UCSD-AML1 (cell line): Measurements from ENCODE around the gene PCGF6.

Source experiments
- DNase-seq: peaks from one replicate; lab custom pipeline; 2025; ENCODE audit not compliant: unreplicated experiment; lab: John Stamatoyannopoulos, UW

PCGF6 gene

GRCh38 chr10:103327906-103328305 lies 23.0 kb downstream of the PCGF6 start:
- DNase-seq: no peak

GRCh38 chr10:103316087-103316486 lies 34.9 kb downstream of the PCGF6 start:
- DNase-seq: no peak

GRCh38 chr10:103310197-103310596 lies 40.7 kb downstream of the PCGF6 start:
- no peak for DNase-seq

- DNase-seq: no peak
These were observed 43.3 kb downstream of the PCGF6 start for GRCh38 chr10:103307594-103307993.

GRCh38 chr10:103295374-103296015 lies 55.4 kb downstream of the PCGF6 start:
- DNase-seq: no peak

GRCh38 chr10:103291588-103291987 lies 59.4 kb downstream of the PCGF6 start:
- DNase-seq: no peak

- DNase-seq: no peak
These were observed 62.9 kb downstream of the PCGF6 start for GRCh38 chr10:103287992-103288391.

GRCh38 chr10:103284170-103284569 lies 66.8 kb downstream of the PCGF6 start:
- no peak for DNase-seq

- no peak for DNase-seq
These were observed 68.0 kb downstream of the PCGF6 start for GRCh38 chr10:103282961-103283360.

- no peak for DNase-seq
These were observed 69.2 kb downstream of the PCGF6 start for GRCh38 chr10:103281753-103282152.

GRCh38 chr10:103280506-103280905 lies 70.4 kb downstream of the PCGF6 start:
- DNase-seq: no peak

- no peak for DNase-seq
These were observed 70.9 kb downstream of the PCGF6 start for GRCh38 chr10:103280031-103280430.

- DNase-seq: peak; percentile 44
These were observed 72.1 kb downstream of the PCGF6 start for GRCh38 chr10:103278862-103279298.

GRCh38 chr10:103278537-103278823 lies 72.5 kb downstream of the PCGF6 start:
- no peak for DNase-seq

GRCh38 chr10:103277713-103278536 lies 73.0 kb downstream of the PCGF6 start:
- no peak for DNase-seq

- no peak for DNase-seq
These were observed 73.8 kb downstream of the PCGF6 start, which contains the start of gene INA for GRCh38 chr10:103276896-103277712. INA (plus strand) TSS chr10:103277138; CDS start chr10:103277212, 74 bp downstream.

- no peak for DNase-seq
These were observed 74.6 kb downstream of the PCGF6 start for GRCh38 chr10:103276251-103276895.

GRCh38 chr10:103273041-103273441 lies 77.9 kb downstream of the PCGF6 start:
- no peak for DNase-seq

- peak; percentile 30 for DNase-seq
These were observed 85.1 kb downstream of the PCGF6 start for GRCh38 chr10:103265717-103266329.

GRCh38 chr10:103262229-103262628 lies 88.7 kb downstream of the PCGF6 start:
- no peak for DNase-seq

GRCh38 chr10:103259989-103260388 lies 91.0 kb downstream of the PCGF6 start:
- no peak for DNase-seq
